WTC11 (cell line): ENCODE results near the gene RNF214.

Source experiments
- CTCF ChIP-seq: fragments of 200-600 bp; IDR thresholded peaks from 2 replicates; pipeline ENCODE4 v1.8.0; 2022; ENCODE audit warnings: antibody characterized with exemption
- MAX ChIP-seq: sonication (generic); formaldehyde crosslinking; IDR thresholded peaks from 2 replicates; pipeline ENCODE4 v1.8.0; 2022; ENCODE audit warnings: mild to moderate bottlenecking, missing genetic modification reagents
- PREB ChIP-seq: sonication (generic); formaldehyde crosslinking; IDR thresholded peaks from 2 replicates; pipeline ENCODE4 v1.8.1; 2022; ENCODE audit warnings: mild to moderate bottlenecking, missing genetic modification reagents, moderate library complexity, borderline replicate concordance
- USF2 ChIP-seq: sonication (generic); formaldehyde crosslinking; IDR thresholded peaks from 2 replicates; pipeline ENCODE4 v1.8.1; 2023; ENCODE audit warnings: mild to moderate bottlenecking, missing genetic modification reagents, moderate library complexity

GRCh38 chr11:117202386-117203068, 29.9 kb upstream of the RNF214 start:
- TF ChIP-seq USF2 (no peak), CTCF (no peak), MAX (CRISPR knock-in tag) (no peak), PREB (CRISPR knock-in tag) (no peak)
